ENCODE measurements around the gene ALG8.

DNA sequence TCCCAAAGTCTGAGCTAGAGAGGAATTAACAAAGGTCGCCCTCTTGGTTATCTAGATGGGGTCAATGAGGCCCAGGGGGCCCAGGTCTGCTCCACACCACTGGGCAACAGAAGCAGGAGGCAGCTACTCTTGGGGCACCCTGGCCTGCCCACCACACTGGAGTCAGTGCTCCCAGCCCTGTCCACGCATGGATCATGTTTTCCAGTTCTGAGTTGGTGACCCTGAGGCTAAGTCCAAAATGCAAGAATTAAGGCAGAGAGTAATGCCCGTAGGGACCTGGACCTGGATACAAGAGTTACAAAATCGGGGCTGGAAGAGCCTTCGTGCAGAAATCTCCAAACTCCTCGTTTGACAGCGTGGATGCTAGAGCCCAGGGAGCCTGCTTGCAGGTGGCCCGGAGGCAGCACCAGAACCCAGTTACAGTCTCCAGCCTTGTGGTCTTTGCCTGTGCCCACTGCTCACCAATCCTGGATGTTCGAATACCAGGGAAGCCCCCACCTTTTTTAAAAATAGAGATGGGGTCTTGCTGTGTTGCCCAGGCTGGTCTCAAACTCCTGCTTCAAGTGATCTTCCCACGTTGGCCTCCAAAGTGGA lies 81.9 kb downstream of the ALG8 start:
- TF ChIP-seq, protein P1, sequence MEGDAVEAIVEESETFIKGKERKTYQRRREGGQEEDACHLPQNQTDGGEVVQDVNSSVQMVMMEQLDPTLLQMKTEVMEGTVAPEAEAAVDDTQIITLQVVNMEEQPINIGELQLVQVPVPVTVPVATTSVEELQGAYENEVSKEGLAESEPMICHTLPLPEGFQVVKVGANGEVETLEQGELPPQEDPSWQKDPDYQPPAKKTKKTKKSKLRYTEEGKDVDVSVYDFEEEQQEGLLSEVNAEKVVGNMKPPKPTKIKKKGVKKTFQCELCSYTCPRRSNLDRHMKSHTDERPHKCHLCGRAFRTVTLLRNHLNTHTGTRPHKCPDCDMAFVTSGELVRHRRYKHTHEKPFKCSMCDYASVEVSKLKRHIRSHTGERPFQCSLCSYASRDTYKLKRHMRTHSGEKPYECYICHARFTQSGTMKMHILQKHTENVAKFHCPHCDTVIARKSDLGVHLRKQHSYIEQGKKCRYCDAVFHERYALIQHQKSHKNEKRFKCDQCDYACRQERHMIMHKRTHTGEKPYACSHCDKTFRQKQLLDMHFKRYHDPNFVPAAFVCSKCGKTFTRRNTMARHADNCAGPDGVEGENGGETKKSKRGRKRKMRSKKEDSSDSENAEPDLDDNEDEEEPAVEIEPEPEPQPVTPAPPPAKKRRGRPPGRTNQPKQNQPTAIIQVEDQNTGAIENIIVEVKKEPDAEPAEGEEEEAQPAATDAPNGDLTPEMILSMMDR (IDR thresholded peaks at IDR 0.05) = no peak
- no peak for TF ChIP-seq POLR2A (IDR thresholded peaks at IDR 0.05)

All from right lobe of liver (tissue), 4 donors.